HUES48 (cell line): ENCODE data around the gene MTA3.
A peak's percentile ranks its signal among the peaks of the same experiment; 100 is the strongest.
"Not testable (repeated sequence)": the region's sequence is repeated elsewhere in the genome, so short reads cannot be mapped to it uniquely, and the experiment has no call there.

Source experiments
- H3K27ac ChIP-seq: one replicate; pipeline ENCODE4 v1.7.0; 2013; ENCODE audit warnings: low read depth, low read length, inconsistent platforms
- H3K27me3 ChIP-seq: 2 replicates; pipeline ENCODE4 v1.6.1; 2013; ENCODE audit warnings: mild to moderate bottlenecking, low read length; ENCODE audit not compliant: control insufficient read depth, insufficient read depth
- H3K36me3 ChIP-seq: 2 replicates; pipeline ENCODE4 v1.6.1; 2013; ENCODE audit warnings: low read length; ENCODE audit not compliant: control insufficient read depth, insufficient read depth
- H3K4me1 ChIP-seq: 2 replicates; pipeline ENCODE4 v1.6.1; 2013; ENCODE audit warnings: mild to moderate bottlenecking, low read length; ENCODE audit not compliant: control insufficient read depth, insufficient read depth
- H3K4me3 ChIP-seq: 2 replicates; pipeline ENCODE4 v1.5.1; 2013; ENCODE audit warnings: mild to moderate bottlenecking, low read depth, low read length
- H3K9ac ChIP-seq: 2 replicates; pipeline ENCODE4 v1.6.1; 2013; ENCODE audit warnings: mild to moderate bottlenecking, low read depth, low read length, moderate library complexity
- H3K9me3 ChIP-seq: 2 replicates; pipeline ENCODE4 v1.6.1; 2013; ENCODE audit warnings: low read length; ENCODE audit not compliant: control insufficient read depth, insufficient read depth

The MTA3 gene

DNA sequence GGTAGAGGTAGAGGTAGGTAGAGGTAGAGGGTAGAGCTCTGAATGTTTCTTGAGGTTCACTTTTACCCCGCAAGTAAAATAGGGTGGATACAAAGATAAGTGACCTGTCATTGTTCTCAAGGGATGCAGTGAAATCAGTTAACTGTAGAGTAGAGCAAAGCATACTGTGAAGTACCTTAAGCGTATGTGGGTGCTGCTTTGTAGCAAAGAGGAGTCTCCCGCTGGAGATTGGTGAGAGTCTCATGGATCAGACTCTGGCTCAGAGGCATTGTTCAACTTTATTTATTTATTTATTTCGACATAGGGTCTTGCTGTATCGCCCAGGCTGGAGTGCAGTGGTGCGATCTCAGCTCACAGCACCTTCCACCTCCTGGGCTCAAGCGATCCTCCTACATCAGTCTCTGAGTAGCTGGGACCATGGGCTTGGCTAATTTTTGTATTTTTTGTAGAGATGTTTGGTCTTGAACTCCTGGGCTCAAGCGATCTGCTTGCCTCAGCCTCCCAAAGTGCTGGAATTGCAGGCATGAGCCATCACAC, 38.7 kb downstream of the MTA3 start:
- Histone ChIP-seq H3K27ac (no peak overlapping the region), H3K9me3 (no peaks in the 10 kb centered on the region), H3K9ac (no peak overlapping the region), H3K27me3 (no peaks in the 10 kb centered on the region), H3K4me3 (no peak overlapping the region), H3K4me1 (0 out of 2 replicates have a peak, but pooled peaks cover 3% of the 10 kb centered on the region), H3K36me3 (peaks cover 51% of the 10 kb centered on the region)

DNA sequence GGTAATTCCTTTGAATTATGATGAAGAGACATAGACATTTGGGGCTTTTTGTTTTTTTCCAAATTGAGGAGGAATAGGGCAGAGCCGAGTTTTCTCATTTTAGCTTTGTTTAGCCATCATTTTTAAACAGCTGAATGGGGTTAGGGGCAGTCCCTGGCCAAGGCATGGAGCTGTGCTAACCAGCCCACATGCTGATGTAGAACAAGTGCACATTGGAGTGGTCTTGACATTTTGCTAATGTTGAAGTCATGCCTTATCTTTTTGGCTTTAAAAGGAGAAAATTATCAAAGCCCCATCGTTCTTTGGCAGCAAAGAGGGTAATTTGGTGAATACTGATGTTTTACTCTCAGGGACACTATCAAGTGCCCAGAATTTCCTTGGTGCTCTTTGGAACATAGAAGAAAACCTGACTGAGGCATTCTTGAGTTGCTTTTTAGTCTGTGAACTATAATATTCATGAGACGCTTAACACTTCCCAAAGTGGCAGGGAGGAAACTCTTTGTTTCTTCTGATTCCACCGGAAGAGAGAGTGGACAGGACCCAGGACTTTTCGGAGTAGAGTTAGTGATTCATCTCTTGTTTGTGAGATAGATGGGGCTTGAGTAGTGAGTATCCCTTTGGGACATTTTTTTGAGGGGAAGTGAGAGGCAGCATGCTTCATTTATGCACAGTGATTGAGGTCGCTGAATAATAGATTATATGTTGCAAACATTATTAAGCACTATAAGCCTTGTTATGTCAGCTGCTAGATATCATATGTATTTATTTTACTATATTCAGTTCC, 45.0 kb downstream of the MTA3 start:
- Histone ChIP-seq H3K27ac (no peak overlapping the region), H3K9ac (no peak overlapping the region), H3K4me3 (no peak overlapping the region), H3K4me1 (no peaks in the 10 kb centered on the region), H3K36me3 (peaks cover 85% of the 10 kb centered on the region), H3K27me3 (no peaks in the 10 kb centered on the region), H3K9me3 (no peaks in the 10 kb centered on the region)

DNA sequence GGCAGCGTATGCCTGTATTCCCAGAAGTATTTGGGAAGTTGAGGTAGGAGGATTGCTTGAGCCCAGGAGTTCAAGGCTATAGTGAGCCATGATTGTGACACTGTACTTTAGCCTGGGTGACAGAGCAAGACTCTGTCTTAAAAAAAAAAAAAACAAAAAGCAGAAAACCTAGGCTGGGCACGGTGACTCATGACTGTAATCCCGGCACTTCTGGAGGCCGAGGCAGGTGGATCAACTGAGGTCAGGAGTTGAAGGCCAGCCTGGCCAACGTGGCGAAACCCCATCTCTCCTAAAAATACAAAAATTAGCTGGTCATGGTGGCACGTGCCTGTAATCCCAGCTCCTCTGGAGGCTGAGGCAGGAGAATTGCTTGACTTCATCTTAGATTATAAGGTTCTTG, 46.4 kb downstream of the MTA3 start:
- Histone ChIP-seq H3K9me3 (no peaks in the 10 kb centered on the region), H3K4me1 (no peaks in the 10 kb centered on the region), H3K9ac (no peak overlapping the region), H3K27me3 (no peaks in the 10 kb centered on the region), H3K27ac (no peak overlapping the region), H3K4me3 (no peak overlapping the region), H3K36me3 (peaks cover 85% of the 10 kb centered on the region)

DNA sequence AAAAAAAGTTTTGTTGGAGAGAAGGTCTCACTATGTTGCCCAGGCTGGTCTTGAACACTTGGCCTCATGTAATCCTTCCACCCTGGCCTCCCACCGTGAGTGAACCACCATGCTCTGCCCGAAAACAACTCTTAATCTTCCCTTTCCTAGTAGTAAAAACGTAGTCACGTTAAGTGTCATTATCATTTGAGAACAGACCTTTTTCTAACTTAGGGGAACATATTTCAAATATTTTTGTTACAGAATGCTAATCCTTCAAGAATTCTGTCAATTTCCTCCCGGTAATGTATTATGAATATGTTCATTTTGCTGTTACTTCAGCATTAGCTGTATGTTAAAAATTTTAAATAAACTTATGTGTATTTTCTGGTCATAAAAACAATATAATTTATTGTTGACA, 49.7 kb downstream of the MTA3 start:
- Histone ChIP-seq H3K9me3 (no peaks in the 10 kb centered on the region), H3K27me3 (no peaks in the 10 kb centered on the region), H3K27ac (no peak overlapping the region), H3K36me3 (peaks cover 72% of the 10 kb centered on the region), H3K9ac (no peak overlapping the region), H3K4me1 (peaks cover 6% of the 10 kb centered on the region), H3K4me3 (no peak overlapping the region)

DNA sequence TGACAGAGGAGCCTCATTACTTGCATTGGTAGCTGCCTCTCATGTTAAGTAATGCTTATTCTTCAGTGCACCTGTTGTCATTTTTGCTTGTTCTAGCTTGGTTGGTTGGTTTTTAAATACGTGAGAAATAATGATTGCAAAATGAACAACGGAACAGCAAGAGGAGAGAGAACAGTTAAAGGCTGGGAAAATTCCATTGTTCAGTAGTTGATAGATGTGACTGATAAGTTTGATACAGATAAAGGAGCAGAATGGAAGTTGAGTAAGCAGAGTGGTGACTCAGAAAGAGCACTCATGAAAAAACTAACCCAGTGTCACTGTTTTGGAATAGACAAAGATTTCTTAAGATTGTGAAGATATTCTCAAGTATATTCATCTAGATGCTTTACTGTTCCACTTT, 50.5 kb downstream of the MTA3 start:
- Histone ChIP-seq H3K9ac (no peak overlapping the region), H3K4me3 (no peak overlapping the region), H3K36me3 (peaks cover 64% of the 10 kb centered on the region), H3K4me1 (peaks cover 8% of the 10 kb centered on the region), H3K27ac (no peak overlapping the region), H3K9me3 (no peaks in the 10 kb centered on the region), H3K27me3 (no peaks in the 10 kb centered on the region)

DNA sequence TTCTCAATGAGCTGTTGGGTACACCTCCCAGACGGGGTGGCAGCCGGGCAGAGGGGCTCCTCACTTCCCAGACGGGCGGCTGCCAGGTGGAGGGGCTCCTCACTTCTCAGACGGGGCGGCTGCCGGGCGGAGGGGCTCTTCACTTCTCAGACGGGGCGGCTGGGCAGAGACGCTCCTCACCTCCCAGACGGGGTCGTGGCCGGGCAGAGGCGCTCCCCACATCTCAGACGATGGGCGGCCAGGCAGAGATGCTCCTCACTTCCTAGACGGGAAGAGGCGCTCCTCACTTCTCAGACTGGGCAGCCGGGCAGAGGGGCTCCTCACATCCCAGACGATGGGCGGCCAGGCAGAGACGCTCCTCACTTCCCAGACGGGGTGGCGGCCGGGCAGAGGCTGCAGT, 53.2 kb downstream of the MTA3 start:
- H3K4me1 ChIP-seq, H3K27ac ChIP-seq, H3K4me3 ChIP-seq, H3K9me3 ChIP-seq, H3K9ac ChIP-seq, H3K27me3 ChIP-seq: not testable (repeated sequence)
- peaks cover 50% of the 10 kb centered on the region for H3K36me3 ChIP-seq

DNA sequence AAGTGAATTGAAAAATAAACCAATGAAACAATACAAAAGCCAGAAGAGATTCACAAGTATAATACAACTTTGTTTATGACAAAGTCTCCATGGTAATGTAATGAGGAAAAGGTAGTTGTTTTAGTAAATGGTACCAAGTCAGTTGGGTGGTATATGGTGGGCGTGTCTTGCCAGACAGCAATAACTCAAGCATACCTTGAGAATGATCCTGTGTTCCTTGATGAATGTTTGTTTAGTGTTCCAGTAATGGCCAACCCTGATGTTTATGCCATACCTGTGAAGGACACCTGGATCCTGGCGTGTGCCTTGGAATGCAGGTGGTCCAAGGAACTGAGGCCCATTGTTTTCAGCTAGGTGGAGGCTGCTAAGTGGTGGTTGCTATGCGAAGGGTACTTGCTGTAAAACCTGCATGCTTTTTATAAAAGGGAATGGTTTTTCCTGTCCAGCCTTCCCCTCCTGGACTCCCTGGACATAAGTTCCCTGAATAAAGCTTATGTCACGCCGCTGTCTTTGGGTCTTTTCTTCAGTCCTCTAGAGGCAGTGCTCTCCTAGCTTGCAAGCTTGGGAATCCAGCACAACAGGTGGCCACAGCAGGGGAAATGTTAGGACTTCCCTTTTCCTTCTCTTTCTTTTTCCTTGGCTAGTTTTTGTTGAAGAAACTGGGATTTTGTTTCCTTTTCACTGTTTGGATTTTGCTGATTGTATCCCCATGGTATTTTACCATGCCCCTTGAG, 54.7 kb downstream of the MTA3 start:
- Histone ChIP-seq H3K9ac (no peak overlapping the region), H3K27me3 (no peaks in the 10 kb centered on the region), H3K4me1 (peaks cover 8% of the 10 kb centered on the region), H3K4me3 (no peak overlapping the region), H3K27ac (peak overlapping the region; percentile 18), H3K36me3 (peaks cover 37% of the 10 kb centered on the region), H3K9me3 (no peaks in the 10 kb centered on the region)

DNA sequence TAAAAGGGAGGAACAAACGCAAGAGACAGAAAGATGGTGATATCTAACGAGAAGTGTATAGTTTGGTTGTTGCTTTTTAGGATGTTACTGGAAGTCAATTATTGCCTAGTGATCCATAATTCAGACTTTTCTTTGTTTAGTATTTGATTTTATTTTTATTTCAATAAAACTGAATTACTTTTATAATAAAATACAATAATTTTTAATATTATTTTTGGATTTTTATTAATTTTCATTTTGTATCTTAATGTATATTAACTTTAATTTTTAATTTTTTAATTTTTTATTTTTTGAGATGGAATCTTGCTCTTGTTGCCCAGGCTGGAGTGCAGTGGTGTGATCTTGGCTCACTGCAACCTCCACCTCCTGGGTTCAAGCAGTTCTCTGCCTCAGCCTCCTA, 55.6 kb downstream of the MTA3 start:
- Histone ChIP-seq H3K4me3 (no peak overlapping the region), H3K4me1 (peaks cover 8% of the 10 kb centered on the region), H3K9me3 (no peaks in the 10 kb centered on the region), H3K27me3 (no peaks in the 10 kb centered on the region), H3K27ac (no peak overlapping the region), H3K9ac (no peak overlapping the region), H3K36me3 (peaks cover 28% of the 10 kb centered on the region)

DNA sequence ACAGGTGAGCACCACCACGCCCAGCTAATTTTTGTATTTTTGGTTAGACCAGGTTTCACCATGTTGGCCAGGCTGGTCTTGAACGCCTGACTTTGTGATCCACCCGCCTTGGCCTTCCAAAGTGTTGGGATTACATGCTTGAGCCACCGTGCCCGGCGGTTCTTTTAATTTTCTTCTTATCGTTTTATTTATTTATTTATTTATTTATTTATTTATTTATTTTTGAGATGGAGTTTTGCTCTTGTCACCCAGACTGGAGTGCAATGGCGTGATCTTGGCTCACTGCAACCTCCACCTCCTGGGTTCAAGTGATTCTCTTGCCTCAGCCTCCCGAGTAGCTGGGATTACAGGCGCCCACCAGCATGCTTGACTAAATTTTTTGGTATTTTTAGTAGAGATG, 59.6 kb downstream of the MTA3 start:
- H3K36me3 ChIP-seq: peaks cover 23% of the 10 kb centered on the region
- H3K4me1 ChIP-seq, H3K9ac ChIP-seq, H3K4me3 ChIP-seq, H3K27me3 ChIP-seq, H3K27ac ChIP-seq, H3K9me3 ChIP-seq: not testable (repeated sequence)

DNA sequence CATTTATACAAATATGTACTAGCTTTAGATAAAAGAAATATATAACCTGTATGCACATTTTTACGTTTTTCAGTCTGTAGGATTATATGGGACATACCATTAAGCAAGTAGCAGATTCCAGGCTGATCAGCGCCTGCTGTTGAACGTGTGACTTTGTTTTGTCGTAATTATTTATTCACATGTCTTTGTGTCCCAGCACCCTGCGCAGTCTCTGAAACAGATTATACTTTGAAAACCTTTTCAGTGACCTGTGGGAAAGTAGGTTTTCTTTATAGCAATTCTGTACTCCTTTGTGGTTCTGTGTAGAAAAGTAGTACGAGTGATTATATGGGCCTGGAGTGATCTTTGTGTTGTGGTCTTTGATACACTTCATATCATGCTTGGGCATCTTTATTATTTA, 68.5 kb downstream of the MTA3 start:
- Histone ChIP-seq H3K4me3 (no peak overlapping the region), H3K9ac (no peak overlapping the region), H3K9me3 (no peaks in the 10 kb centered on the region), H3K27ac (peak overlapping the region; percentile 21), H3K36me3 (peaks cover 38% of the 10 kb centered on the region), H3K27me3 (no peaks in the 10 kb centered on the region), H3K4me1 (peaks cover 24% of the 10 kb centered on the region)

DNA sequence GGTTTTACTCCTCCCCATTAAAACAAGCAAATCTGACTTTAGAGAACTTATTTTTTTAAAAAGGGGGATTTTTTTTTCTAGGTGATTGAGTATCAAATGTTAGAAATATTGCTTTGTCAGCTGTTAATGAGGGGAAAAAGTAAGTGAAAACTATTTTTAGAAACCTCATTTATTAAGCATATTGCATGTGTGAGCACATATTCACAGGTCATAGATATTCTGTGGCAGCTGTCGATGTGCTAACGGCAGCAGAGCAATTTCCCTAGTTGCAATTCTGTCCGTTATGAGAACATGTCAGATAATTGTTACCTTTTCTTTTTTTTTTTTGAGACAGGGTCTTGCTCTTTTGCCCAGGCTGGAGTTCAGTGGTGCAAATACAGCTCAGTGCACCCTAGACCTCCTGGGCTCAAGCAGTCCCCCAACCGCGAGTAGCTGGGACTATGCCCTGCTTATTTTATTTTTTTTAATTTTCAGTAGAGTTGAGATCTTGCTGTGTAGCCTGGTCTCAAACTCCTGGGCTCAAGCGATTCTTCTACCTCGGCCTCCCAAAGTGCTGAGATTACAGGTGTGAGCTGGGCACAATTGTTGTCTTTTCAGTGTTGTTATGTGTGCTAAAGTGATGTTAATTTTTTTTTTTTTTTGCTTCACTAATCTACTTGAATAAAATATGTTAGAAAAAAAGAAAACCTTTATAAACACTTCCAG, 69.8 kb downstream of the MTA3 start:
- peaks cover 24% of the 10 kb centered on the region for H3K4me1 ChIP-seq
- H3K36me3 ChIP-seq: peaks cover 41% of the 10 kb centered on the region
- no peaks in the 10 kb centered on the region for H3K27me3 ChIP-seq
- no peaks in the 10 kb centered on the region for H3K9me3 ChIP-seq
- no peak overlapping the region for H3K9ac ChIP-seq
- H3K27ac ChIP-seq: peak overlapping the region; percentile 65
- H3K4me3 ChIP-seq: no peak overlapping the region
